Brain microvascular endothelial cell (primary cell): ENCODE data around the gene ITPK1.

ENCODE experiments used
- DNase-seq: peaks from one replicate; pipeline ENCODE4 v3.0.0-alpha.2; 2020
- H3K27ac ChIP-seq: fragments of 250-450 bp; sonication (Bioruptor Pico); 2 replicates; pipeline ENCODE4 v1.5.1; 2020; ENCODE audit warnings: mild to moderate bottlenecking, moderate library complexity
- H3K27me3 ChIP-seq: fragments of 250-450 bp; sonication (Bioruptor Pico); replicated peaks from 2 replicates; pipeline ENCODE4 v1.5.1; 2020; ENCODE audit warnings: mild to moderate bottlenecking
- H3K36me3 ChIP-seq: fragments of 250-450 bp; sonication (Bioruptor Pico); replicated peaks from 2 replicates; pipeline ENCODE4 v1.5.1; 2020; ENCODE audit warnings: mild to moderate bottlenecking
- H3K4me3 ChIP-seq: 2 replicates; pipeline ENCODE4 v1.5.1; 2011; ENCODE audit warnings: low read depth, mild to moderate bottlenecking, control low read depth, low read length, moderate library complexity
- in situ Hi-C: cut with HindIII; loops from 2 replicates; pipeline ENCODE4 v1.10.0; 2017; ENCODE audit warnings: low sequenced_read_pairs, low pct_ligation_motif_present
- TF ChIP-seq, protein P1 (sequence below): IDR thresholded peaks from 2 replicates; pipeline ENCODE4 v1.5.1; 2011; ENCODE audit warnings: low read depth, mild to moderate bottlenecking, moderate library complexity, low read length, control low read depth, inconsistent platforms; ENCODE audit errors: missing control alignments

The ITPK1 gene

DNA sequence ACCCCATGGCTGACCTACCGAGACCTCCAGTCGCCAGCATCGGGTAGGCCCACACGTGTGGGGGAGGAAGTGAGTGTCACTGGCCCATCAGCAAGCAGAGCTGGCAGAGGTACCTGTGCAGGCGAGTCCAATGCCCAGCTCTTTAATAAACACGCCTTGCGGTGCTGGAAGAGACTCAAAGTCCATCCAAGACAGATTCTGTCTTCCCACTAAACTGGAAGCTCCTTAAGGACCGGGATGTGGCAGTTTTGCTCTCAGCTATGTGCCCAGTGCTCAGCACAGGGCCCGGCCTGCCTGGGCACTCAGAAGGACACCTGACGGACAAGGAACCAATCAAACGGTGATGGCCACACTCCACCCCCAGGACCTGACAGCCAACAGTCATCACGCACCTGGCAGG, 65.0 kb downstream of the ITPK1 start:
- Histone ChIP-seq H3K36me3 (no peaks in the 10 kb centered on the region), H3K27ac (no peak overlapping the region), H3K27me3 (no peaks in the 10 kb centered on the region), H3K4me3 (no peak overlapping the region)
- TF ChIP-seq, protein P1, sequence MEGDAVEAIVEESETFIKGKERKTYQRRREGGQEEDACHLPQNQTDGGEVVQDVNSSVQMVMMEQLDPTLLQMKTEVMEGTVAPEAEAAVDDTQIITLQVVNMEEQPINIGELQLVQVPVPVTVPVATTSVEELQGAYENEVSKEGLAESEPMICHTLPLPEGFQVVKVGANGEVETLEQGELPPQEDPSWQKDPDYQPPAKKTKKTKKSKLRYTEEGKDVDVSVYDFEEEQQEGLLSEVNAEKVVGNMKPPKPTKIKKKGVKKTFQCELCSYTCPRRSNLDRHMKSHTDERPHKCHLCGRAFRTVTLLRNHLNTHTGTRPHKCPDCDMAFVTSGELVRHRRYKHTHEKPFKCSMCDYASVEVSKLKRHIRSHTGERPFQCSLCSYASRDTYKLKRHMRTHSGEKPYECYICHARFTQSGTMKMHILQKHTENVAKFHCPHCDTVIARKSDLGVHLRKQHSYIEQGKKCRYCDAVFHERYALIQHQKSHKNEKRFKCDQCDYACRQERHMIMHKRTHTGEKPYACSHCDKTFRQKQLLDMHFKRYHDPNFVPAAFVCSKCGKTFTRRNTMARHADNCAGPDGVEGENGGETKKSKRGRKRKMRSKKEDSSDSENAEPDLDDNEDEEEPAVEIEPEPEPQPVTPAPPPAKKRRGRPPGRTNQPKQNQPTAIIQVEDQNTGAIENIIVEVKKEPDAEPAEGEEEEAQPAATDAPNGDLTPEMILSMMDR: no peak
- in situ Hi-C loops: no loop called here
- no peak for DNase-seq

DNA sequence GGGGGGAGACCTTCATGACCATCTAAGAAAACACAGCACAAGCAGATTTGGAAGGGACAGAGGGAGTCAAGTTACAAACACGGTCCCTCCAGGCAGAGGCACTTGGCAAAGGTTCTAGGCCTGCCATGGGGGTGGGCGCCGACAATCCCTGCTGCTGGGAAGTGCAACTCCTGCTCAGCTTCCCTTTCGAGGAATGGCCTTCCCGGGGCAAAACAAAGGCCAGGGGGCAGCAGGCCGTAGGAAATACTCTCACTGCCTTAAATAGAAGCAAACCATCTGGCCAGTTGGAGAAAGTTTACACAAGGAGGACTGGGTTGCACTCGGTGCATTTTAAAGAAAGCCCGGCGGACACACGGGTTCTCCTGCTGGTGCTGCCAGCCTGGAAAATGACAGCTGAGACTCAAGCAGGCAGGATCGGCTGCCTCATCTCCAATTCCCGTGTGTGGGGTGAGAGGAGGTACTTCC, 65.8 kb downstream of the ITPK1 start:
- TF ChIP-seq, protein P1: no peak
- in situ Hi-C loops: no loop called here
- Histone ChIP-seq H3K27me3 (no peaks in the 10 kb centered on the region), H3K27ac (no peak overlapping the region), H3K36me3 (no peaks in the 10 kb centered on the region), H3K4me3 (no peak overlapping the region)
- DNase-seq: no peak

DNA sequence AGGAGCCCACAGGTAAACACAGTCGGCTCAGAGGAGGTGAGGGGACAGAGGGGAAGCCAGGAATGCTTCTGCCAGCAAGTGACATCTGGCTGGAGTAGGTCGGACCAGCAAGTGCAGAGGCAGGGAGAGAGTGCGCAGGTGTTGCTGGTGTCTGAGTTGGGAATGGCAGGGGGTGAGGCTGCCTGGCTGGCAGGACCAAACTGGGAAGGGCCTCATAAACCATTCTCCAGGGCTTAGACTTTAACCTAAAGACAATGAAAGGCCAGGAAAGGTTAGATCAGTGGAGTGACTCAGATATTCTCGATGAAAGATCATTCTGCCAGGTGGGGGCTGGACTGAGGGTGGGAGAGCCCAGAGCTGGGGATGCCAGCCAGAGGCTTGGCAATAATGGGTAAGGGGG, 66.4 kb downstream of the ITPK1 start:
- in situ Hi-C loops: no loop called here
- TF ChIP-seq, protein P1: no peak
- no peaks in the 10 kb centered on the region for H3K27me3 ChIP-seq
- no peak overlapping the region for H3K4me3 ChIP-seq
- no peaks in the 10 kb centered on the region for H3K36me3 ChIP-seq
- DNase-seq: no peak
- no peak overlapping the region for H3K27ac ChIP-seq

DNA sequence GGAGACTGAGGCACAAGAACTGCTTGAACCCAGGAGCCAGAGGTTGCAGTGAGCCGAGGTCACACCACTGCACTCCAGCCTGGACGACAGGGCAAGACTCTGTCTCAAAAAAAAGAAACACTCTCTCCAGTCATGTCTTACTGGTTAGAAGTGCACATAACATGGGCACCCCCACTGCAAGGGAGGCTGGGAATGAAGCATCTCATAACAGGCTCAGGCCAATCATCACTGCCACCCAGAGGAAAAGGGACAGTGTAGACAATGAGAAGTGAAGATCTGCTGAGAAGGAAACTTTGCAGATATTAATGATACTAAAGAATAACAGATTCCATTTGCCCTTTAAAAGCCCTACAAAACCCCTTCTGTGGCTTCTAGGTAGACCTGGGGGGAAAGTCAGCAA, 66.9 kb downstream of the ITPK1 start:
- in situ Hi-C loops: no loop called here
- TF ChIP-seq, protein P1: no peak
- no peaks in the 10 kb centered on the region for H3K27me3 ChIP-seq
- DNase-seq: no peak
- no peak overlapping the region for H3K4me3 ChIP-seq
- no peak overlapping the region for H3K27ac ChIP-seq
- H3K36me3 ChIP-seq: no peaks in the 10 kb centered on the region

DNA sequence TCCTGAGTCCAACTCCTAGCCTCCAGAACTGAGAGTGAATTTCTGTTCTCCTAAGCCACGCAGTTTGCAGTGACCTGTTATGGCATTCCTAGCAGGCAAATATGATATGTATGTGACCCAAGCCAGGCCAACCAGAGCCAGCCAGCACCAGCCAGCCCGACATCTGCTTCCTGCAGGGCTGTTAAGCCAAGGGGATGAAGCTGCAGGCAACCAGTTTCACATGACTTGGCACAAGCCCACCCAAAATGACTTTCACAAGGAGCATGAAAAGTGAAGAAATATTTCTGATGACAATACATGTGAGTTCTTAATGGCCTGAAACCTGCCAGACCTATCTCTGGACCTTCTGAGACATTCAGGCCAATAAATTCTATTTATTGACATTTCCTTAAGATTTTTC, 68.1 kb downstream of the ITPK1 start:
- TF ChIP-seq, protein P1: no peak
- Histone ChIP-seq H3K36me3 (no peaks in the 10 kb centered on the region), H3K27ac (no peak overlapping the region), H3K4me3 (no peak overlapping the region), H3K27me3 (no peaks in the 10 kb centered on the region)
- in situ Hi-C loops: no loop called here
- no peak for DNase-seq

DNA sequence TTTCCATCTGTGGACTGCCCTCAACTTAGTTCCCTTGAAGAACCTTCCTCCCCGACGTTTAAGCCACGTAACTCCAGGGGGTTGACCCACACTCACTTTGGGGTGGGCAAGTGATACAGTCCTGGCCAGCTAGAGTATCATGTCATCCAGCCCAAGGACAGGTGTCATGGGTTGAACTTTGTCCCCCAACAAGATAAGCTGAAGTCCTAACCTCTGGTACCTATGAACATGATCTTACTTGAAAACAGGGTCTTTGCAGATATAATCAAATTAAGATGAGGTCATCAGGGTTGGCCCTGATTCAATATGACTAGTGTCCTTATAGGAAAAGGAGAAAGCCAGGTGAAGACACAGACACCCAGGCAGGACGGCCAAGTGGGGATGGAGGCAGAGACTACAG, 68.6 kb downstream of the ITPK1 start:
- TF ChIP-seq, protein P1: no peak
- Histone ChIP-seq H3K4me3 (no peak overlapping the region), H3K27ac (no peak overlapping the region), H3K27me3 (no peaks in the 10 kb centered on the region), H3K36me3 (no peaks in the 10 kb centered on the region)
- in situ Hi-C loops: no loop called here
- DNase-seq: no peak
